ENCODE data around the gene HOXC11. TPM values are rescaled to one million over a fixed set of nuclear protein-coding genes. Genes with fewer than 3 reads are reported as not detected.

Gene HOXC11
- total RNA-seq, 2 donors from 2014 or later, result not detected

GRCh38 chr12:53929527-53929926 is 43.4 kb upstream of the HOXC11 start:
- no peak for DNase-seq (ENCODE audit: low spot score)
- WGBS, result 19% methylated on average over 4 of the region's 4 CpGs
- Histone ChIP-seq H3K4me1 (replicated peaks) (no peaks in the 10 kb centered on the region), H3K27me3 (replicated peaks; ENCODE audit: insufficient read depth) (peaks cover 43% of the 10 kb centered on the region), H3K9me3 (no peaks in the 10 kb centered on the region), H3K27ac (no peak overlapping the region), H3K36me3 (no peaks in the 10 kb centered on the region), H3K4me3 (no peak overlapping the region)
- intact Hi-C loops (cut with DNase I), result no loop called here
- TF ChIP-seq CTCF (IDR thresholded peaks at IDR 0.05) (no peak), POLR2AphosphoS5 (IDR thresholded peaks at IDR 0.05) (no peak), POLR2A (IDR thresholded peaks at IDR 0.05) (no peak)

- peaks cover 50% of the 10 kb centered on the region for H3K27me3 ChIP-seq (replicated peaks; ENCODE audit: insufficient read depth)
- H3K9me3 ChIP-seq, result no peaks in the 10 kb centered on the region
- no peaks in the 10 kb centered on the region for H3K4me1 ChIP-seq (replicated peaks)
- TF ChIP-seq POLR2AphosphoS5 (IDR thresholded peaks at IDR 0.05), result no peak
- no peak for TF ChIP-seq POLR2A (IDR thresholded peaks at IDR 0.05)
- no peak for TF ChIP-seq CTCF (IDR thresholded peaks at IDR 0.05)
- no peaks in the 10 kb centered on the region for H3K36me3 ChIP-seq
- intact Hi-C loops (cut with DNase I), result no loop called here
- no peak overlapping the region for H3K27ac ChIP-seq
- 4% methylated on average over 30 of the region's 30 CpGs for WGBS
- DNase-seq (ENCODE audit: low spot score), result no peak
- H3K4me3 ChIP-seq, result no peak overlapping the region
Measured at GRCh38 chr12:53930591-53931255, 42.2 kb upstream of the HOXC11 start.

GRCh38 chr12:53931844-53932581 is 40.9 kb upstream of the HOXC11 start:
- H3K4me1 ChIP-seq (replicated peaks), result no peaks in the 10 kb centered on the region
- no peak overlapping the region for H3K27ac ChIP-seq
- 50% methylated on average over 4 of the region's 4 CpGs for WGBS
- no peak for TF ChIP-seq POLR2AphosphoS5 (IDR thresholded peaks at IDR 0.05)
- H3K9me3 ChIP-seq, result no peaks in the 10 kb centered on the region
- intact Hi-C loops (cut with DNase I), result no loop called here
- H3K36me3 ChIP-seq, result no peaks in the 10 kb centered on the region
- peaks cover 51% of the 10 kb centered on the region for H3K27me3 ChIP-seq (replicated peaks; ENCODE audit: insufficient read depth)
- no peak overlapping the region for H3K4me3 ChIP-seq
- DNase-seq (ENCODE audit: low spot score), result no peak

- 67% methylated on average over 4 of the region's 4 CpGs for WGBS
- Histone ChIP-seq H3K4me1 (replicated peaks) (no peaks in the 10 kb centered on the region), H3K9me3 (no peaks in the 10 kb centered on the region), H3K27me3 (replicated peaks; ENCODE audit: insufficient read depth) (peaks cover 55% of the 10 kb centered on the region), H3K36me3 (no peaks in the 10 kb centered on the region), H3K27ac (no peak overlapping the region), H3K4me3 (no peak overlapping the region)
- TF ChIP-seq CTCF (IDR thresholded peaks at IDR 0.05), result no peak
- no peak for TF ChIP-seq POLR2AphosphoS5 (IDR thresholded peaks at IDR 0.05)
- TF ChIP-seq POLR2A (IDR thresholded peaks at IDR 0.05), result no peak
- DNase-seq (ENCODE audit: low spot score), result no peak
- intact Hi-C loops (cut with DNase I), result no loop called here
Measured at GRCh38 chr12:53932915-53933314, 40.0 kb upstream of the HOXC11 start.

- WGBS, result 23% methylated on average over 49 of the region's 49 CpGs
- no peak overlapping the region for H3K27ac ChIP-seq
- intact Hi-C loops (cut with DNase I), result no loop called here
Measured at GRCh38 chr12:53935383-53936341, 37.3 kb upstream of the HOXC11 start.

More at GRCh38 chr12:53935383-53936341, 37.3 kb upstream of the HOXC11 start:
- no peak for DNase-seq (ENCODE audit: low spot score)
- peaks cover 65% of the 10 kb centered on the region for H3K27me3 ChIP-seq (replicated peaks; ENCODE audit: insufficient read depth)
- H3K4me1 ChIP-seq (replicated peaks), result no peaks in the 10 kb centered on the region
- no peaks in the 10 kb centered on the region for H3K9me3 ChIP-seq
- no peaks in the 10 kb centered on the region for H3K36me3 ChIP-seq
- H3K4me3 ChIP-seq, result no peak overlapping the region
- no peak for TF ChIP-seq POLR2AphosphoS5 (IDR thresholded peaks at IDR 0.05)

Measured in prostate gland (tissue), 2 donors.